Measurements from ENCODE around the gene FAM114A2. TPM values are rescaled to one million over a fixed set of nuclear protein-coding genes. Genes with fewer than 3 reads are reported as not detected.

FAM114A2 gene
- total and polyA plus RNA-seq, 12 donors, result 6.5 to 43.7 (median 25.1) TPM

DNA sequence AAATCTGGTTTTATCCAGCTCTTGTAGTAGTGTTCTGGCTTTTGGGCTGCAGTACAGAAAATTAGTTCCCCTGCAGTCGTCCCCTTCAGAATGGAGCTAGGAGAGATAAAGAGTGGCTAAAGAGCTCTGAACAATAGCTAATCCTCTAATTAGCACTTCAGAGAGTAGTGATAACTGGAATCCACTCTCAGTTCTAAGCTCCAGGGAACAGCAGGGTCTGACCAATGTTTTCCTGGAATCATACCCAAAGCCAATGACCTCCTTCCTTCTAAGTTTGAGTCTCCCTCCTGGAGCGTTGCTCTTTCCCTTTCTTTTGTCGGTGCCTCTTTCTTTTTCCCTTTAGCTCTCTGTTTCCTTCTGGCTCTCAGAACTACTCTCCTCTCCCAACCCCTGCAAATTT, 47.4 kb upstream of the FAM114A2 start:
- Histone ChIP-seq H3K27me3 (no peaks in the 10 kb centered on the region), H3K36me3 (replicated peaks in 1 of 2) (no peaks in the 10 kb centered on the region), H3K4me1 (replicated peaks in 1 of 2) (no peaks in the 10 kb centered on the region), H3K27ac (no peak overlapping the region), H3K9me3 (replicated peaks in 1 of 3) (no peaks in the 10 kb centered on the region), H3K4me3 (no peak overlapping the region)
- no peak for DNase-seq
- intact Hi-C loops (cut with DNase I), result no loop called here
- 57 to 78% (median 69%) methylated on average over 3 of the region's 3 CpGs for WGBS, 4 donors
- TF ChIP-seq, protein P1, sequence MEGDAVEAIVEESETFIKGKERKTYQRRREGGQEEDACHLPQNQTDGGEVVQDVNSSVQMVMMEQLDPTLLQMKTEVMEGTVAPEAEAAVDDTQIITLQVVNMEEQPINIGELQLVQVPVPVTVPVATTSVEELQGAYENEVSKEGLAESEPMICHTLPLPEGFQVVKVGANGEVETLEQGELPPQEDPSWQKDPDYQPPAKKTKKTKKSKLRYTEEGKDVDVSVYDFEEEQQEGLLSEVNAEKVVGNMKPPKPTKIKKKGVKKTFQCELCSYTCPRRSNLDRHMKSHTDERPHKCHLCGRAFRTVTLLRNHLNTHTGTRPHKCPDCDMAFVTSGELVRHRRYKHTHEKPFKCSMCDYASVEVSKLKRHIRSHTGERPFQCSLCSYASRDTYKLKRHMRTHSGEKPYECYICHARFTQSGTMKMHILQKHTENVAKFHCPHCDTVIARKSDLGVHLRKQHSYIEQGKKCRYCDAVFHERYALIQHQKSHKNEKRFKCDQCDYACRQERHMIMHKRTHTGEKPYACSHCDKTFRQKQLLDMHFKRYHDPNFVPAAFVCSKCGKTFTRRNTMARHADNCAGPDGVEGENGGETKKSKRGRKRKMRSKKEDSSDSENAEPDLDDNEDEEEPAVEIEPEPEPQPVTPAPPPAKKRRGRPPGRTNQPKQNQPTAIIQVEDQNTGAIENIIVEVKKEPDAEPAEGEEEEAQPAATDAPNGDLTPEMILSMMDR (IDR thresholded peaks at IDR 0.05), result no peak
- no peak for TF ChIP-seq POLR2A (IDR thresholded peaks at IDR 0.05)

DNA sequence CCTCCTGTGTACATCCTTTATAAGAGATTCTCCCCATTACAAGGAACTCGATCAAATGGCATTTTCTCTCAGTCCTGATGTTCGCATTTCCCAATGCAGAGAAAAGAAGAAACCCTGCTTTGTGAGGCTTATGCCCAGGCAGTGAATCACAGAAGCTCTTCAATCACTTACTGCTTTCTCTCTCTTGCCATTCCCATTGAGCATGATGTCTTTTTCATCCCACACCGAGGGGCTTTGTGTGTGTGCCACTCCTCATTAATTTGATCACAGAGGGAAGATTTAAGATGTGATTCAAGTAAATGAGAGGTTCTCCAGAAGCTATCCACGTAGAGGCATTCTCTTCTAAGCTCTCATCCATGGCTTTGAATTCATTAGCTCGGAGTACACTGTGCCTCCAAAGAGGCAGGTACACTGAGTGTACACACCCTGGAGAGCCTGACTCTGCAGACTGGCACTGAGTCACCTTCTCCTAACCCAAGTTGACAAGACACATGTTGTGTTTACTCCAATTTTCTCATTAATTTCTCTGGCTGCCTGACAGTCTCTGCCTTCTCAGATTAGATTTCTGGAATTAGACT, 45.4 kb upstream of the FAM114A2 start:
- Histone ChIP-seq H3K4me1 (replicated peaks in 1 of 2) (no peaks in the 10 kb centered on the region), H3K36me3 (replicated peaks in 1 of 2) (no peaks in the 10 kb centered on the region), H3K4me3 (no peak overlapping the region), H3K9me3 (replicated peaks in 1 of 3) (no peaks in the 10 kb centered on the region), H3K27me3 (no peaks in the 10 kb centered on the region), H3K27ac (no peak overlapping the region)
- WGBS, 4 donors, result 90 to 93% (median 91%) methylated on average over 5 of the region's 5 CpGs
- intact Hi-C loops (cut with DNase I), result no loop called here
- TF ChIP-seq, protein P1 (IDR thresholded peaks at IDR 0.05), result no peak
- no peak for TF ChIP-seq POLR2A (IDR thresholded peaks at IDR 0.05)
- DNase-seq, result no peak

DNA sequence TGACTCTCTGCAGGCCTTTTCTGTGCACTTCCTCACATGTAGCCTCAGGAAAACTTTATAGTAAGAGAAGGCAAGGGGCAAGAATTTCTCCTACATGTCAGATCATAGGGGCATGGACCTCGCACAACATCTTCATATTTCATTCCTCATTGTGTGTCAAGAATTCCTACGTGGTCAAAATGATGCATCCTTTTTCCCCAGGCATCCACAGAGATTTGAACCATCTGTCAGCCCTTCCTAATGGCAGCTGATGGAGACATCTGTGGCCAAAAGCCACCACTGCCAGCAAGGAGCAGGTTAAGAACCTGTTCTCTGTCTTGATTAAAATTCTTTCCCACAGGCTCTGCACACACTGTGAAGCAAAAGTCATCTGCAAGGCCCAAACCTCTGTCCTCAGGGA, 42.5 kb upstream of the FAM114A2 start:
- Histone ChIP-seq H3K4me3 (no peak overlapping the region), H3K27me3 (no peaks in the 10 kb centered on the region), H3K27ac (no peak overlapping the region), H3K4me1 (replicated peaks in 1 of 2) (peaks cover 15 to 17% of the 10 kb centered on the region in 2 donors), H3K36me3 (replicated peaks in 1 of 2) (no peaks in the 10 kb centered on the region), H3K9me3 (replicated peaks in 1 of 3) (no peaks in the 10 kb centered on the region)
- intact Hi-C loops (cut with DNase I), result no loop called here
- TF ChIP-seq, protein P1 (IDR thresholded peaks at IDR 0.05), result no peak
- TF ChIP-seq POLR2A (IDR thresholded peaks at IDR 0.05), result no peak
- no peak for DNase-seq
- WGBS, 4 donors, result 66 to 84% (median 77%) methylated on average over 2 of the region's 2 CpGs

DNA sequence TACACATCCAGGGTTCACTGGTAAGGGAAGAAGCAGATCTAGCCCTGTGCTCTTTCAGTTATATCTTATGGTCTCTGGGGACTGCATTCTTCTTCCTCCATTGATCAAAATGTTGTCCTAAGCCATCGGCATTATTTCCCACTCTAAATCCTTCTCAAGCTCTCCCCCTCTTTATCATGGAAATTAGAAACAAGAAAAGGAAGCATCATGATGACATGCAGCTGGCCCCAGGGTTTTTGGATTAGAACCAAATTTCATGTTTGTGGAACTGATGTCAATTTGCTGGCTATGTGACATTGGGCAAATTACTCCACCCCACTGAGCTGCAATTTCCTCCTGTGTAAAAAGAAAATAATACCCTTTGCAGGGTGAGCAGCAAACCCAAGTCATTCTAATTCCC, 39.6 kb upstream of the FAM114A2 start:
- 10 to 43% (median 30%) methylated on average over 1 of the region's 1 CpG for WGBS, 4 donors
- TF ChIP-seq, protein P1 (IDR thresholded peaks at IDR 0.05), result no peak
- TF ChIP-seq POLR2A (IDR thresholded peaks at IDR 0.05), result no peak
- Histone ChIP-seq H3K27ac (no peak overlapping the region), H3K4me3 (no peak overlapping the region), H3K36me3 (replicated peaks in 1 of 2) (no peaks in the 10 kb centered on the region), H3K9me3 (replicated peaks in 1 of 3) (no peaks in the 10 kb centered on the region), H3K27me3 (no peaks in the 10 kb centered on the region), H3K4me1 (replicated peaks in 1 of 2) (peaks cover 15 to 17% of the 10 kb centered on the region in 2 donors)
- DNase-seq, result peak in 2 of 7 donors; percentile 16 to 26
- intact Hi-C loops (cut with DNase I), result loop anchor here in 1 of 2 donors (10.0 kb wide), 1 partner anchor 557 kb away; no protein-coding TSS in a partner anchor
